NCI-H128 (cell line): ENCODE results near the gene DERA.
"Not testable (repeated sequence)": the region's sequence is repeated elsewhere in the genome, so short reads cannot be mapped to it uniquely, and the experiment has no call there.

Experiments
- DNase-seq: peaks from one replicate; lab custom pipeline; 2025; ENCODE audit not compliant: unreplicated experiment; lab: John Stamatoyannopoulos, UW

Gene DERA

DNA sequence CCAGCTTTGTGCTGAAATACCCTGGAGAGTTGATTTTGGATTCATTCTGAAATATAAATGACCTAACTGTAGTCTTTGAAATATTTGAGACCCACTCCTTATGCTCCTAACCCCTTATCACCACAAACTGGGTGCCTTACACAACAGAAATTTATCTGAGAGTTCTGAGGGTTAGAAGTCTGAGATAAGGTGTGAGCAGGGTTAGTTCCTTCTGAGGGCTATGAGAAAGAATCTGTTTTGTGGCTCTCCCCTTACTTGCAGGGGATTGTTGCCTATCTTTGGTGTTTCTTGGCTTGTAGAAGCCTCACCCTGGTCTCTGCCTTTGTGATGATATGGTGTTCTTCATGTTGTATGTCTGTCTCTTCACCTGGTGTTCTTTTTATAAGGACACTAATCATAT, 91.7 kb downstream of the DERA start:
- no peak for DNase-seq

DNA sequence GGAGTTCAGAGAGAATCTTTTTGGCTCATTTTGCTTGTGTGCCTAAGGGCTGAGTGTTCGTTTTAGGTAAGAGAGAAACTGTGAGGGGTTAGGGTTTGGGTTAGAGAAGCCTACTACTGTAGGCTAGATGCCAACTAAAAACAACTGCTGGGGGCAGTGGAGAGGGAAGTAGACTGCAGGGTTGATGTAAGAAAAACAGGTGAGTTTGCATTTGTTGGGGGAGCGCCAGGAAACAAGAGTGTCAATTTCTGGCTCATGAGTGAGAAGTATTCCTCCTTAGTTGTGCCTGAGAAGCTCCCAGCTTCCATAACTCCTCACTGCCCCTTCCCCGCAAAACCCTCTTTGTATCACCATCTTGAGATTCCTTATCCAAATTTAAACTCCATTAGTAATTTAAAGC, 92.3 kb downstream of the DERA start:
- no peak for DNase-seq

DNA sequence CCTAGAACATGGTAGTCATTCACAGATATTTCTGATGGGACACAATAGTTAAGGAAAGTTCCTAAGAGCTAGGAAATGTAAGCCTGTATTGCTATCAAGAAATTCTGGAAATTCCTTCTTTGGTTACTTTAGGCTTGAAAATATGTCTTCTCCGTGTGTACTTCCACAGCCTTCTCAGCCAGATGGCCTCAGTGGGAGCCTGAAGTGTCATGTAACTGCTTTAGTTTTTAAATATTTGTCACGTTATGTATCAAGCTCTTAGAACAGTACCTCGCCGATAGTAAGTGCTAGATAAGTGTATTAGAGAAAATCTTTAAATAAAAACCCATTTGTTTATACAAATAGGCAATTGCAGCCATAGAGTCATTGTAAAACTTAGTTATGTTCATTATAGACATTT, 95.6 kb downstream of the DERA start:
- DNase-seq, result no peak

DNA sequence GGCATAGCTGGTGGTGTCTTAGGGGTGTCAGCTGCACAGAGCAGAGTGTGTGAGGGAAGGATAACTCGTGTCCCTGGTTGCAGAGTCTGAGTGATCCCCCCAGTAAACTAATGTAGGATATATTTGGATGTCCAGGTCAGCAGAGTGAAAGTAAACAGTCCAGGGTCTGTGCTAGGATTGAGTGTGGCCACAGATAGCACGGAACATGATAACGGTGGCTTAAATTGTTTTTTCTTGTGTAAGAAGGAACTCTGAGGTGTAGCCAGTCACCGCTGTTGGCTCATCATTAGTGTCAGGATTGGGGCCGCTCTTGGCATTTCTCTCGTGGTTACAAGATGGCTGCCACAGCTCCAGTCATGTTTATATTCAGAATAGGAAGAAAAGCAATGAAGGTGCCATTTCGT, 97.3 kb downstream of the DERA start:
- DNase-seq, result no peak

DNA sequence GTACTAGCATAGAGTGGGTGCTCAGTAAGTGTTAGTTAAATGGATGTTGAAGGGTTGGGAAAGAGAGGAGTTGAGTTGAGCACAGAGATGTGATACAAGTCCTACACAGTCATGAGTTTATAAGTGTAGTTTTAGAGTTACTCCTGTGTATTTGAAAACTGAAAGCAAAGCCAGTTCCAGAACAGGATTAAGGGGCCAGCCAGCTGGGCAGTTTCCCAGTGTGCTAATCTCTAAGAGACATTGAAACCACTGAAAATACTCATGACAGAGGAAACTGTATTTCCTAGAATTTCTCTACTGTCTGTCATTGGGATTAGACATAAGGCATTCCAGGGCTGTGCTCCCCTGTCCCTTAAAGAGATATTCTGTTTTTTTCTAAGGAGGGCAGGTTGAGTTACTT, 101.0 kb downstream of the DERA start:
- no peak for DNase-seq

DNA sequence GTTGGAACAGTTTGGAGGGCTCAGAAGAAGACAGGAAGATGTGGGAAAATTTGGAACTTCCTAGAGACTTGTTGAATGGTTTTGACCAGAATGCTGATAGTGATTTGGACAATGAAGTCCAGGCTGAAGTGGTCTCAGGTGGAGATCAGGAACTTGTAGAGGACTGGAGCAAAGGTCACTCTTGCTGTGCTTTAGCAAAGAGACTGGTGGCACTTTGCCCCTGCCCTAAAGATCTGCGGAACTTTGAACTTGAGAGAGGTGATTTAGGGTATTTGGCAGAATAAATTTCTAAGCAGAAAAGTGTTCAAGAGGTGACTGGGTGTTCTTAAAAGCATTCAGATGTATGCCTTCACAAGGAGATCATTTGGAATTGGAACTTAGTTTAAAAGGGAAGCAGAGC, 102.6 kb downstream of the DERA start:
- not testable (repeated sequence) for DNase-seq

DNA sequence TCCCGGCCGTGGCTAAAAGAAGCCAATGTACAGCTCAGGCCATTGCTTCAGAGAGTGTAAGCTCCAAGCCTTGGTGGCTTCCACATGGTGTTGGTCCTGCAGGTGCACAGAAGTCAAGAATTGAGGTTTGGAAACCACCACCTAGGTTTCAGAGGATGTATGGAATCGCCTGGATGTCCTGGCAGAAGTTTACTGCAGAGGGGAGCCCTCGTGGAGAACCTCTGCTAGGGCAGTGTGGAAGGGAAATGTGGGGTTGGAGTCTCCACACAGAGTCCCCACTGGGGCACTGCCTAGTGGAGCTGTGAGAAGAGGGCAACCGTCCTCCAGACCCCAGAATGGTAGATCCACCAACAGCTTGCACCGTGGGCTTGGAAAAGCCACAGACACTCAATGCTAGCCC, 103.3 kb downstream of the DERA start:
- DNase-seq, result not testable (repeated sequence)

DNA sequence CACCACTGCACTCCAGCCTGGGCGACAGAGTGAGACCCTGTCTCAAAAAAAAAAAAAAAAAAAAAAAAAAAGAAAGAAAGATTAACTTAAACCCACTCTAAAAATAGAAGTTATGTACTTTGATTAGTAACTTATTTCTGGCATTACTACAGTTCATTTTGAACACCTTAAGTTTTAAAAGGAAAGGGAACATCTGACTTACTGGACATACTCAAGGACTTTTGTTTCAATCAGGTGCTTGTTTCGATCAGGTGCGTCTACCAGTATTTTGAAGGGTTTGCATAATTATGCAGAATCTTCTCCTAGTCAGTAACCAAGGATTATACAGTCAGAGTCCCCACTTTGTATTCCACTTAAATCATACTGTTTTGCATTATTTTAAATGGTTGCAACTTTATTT, 105.6 kb downstream of the DERA start:
- DNase-seq, result no peak

DNA sequence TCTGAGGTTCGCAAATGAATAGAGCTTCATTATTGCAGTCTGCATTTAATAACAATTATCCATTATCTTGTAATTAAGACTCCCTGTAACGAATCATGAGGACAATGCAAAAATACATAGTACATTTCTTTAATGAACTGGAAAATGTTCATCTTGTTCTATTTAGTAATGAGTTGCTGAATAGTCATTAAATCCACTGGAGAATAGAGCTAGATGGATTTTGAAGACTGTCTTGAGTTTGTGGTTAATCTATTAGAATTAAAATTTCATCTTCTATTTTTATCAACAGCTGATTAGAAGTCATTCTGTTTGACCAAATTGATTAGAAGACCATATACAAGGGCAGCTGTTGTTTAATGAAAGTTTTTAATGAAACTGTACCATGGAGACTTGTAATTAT, 107.2 kb downstream of the DERA start:
- no peak for DNase-seq

DNA sequence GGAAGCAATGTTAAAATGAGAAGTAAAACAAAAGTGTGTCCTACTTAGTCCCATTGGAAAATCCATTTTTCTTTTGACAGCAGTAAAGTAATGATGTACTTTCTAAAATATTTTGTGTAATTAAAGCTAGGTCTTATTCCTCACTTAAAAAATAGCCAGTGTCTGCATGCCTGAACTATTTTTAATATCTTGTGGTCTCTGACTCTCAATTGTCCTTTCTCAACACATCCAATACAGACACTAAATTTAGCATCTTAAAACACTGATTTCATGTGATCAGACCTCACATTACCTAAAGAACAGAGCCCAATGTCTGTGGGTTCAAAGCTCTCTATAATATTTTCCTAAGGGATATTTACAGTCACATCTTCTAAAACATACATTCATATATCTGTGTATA, 108.0 kb downstream of the DERA start:
- DNase-seq, result no peak

DNA sequence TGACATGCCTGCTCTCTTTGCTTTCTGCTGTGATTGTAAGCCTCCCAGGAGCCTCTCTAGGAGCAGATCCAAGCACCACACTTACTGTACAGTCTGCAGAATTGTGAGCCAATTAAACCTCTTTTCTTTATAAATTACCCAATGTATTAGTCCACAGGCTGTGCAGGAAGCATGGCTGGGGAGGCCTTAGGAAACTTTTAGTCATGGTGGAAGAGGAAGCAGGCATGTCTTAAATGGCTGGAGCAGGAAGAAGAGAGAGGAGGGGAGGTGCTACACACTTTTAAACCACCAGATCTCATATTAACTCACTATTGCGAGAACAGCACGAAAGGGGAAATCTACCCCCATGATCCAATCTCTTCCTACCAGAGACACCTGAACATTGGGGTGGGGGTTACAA, 108.9 kb downstream of the DERA start:
- no peak for DNase-seq

DNA sequence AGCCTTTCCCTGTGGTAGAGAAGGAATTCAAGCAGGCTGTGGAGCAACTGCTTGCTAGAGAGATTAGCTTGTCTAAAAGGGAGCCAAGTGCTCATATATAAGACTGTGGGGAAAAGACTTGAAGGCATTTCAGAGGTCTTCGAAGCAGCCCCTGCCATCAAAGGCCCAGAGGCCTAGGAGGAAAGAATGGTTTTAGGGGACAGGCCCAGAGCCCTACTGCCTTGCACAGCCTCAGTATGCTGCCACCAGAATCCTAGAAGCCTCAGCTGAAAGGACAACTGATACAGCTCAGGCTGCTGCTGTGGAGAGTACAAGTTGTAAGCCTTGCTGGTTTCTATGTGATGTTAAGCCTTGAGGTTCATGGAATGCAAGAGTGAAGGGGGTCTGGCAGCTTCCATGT, 109.9 kb downstream of the DERA start:
- DNase-seq, result no peak

DNA sequence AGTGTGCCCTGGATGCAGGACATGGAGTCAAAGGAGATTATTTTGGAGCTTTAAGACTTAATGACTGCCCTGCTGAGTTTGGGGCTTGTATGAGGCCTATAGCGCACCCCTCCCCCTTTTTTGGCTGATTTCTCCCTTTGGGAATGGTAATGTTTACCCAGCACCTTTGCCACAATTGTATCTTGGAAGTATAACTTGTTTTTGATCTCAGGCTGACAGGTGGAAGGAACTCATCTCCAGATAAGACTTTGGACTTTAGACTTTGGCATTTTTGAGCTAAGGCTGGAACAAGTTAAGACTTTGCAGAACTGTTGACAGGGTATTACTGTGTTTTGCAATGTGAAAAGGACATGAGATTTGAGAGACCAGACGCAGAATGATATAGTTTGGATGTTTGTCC, 110.5 kb downstream of the DERA start:
- no peak for DNase-seq

DNA sequence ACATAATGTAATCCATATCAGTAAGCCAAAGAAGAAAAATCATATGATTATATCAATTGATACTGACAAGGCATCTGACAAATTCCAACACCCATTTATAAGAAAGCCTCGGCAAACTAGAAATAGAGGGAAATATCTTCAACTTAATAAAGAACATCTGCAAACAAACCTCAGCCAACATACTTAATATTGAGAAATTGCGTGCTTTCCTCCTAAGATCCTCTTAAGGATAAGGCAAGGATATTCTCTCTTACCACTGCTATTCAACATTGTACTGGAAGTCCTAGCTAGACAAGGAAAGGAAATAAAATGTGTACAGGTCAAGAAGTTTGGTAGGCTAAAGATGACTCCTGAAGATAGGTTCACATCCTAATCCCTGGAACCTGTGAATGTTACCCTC, 115.9 kb downstream of the DERA start:
- no peak for DNase-seq

DNA sequence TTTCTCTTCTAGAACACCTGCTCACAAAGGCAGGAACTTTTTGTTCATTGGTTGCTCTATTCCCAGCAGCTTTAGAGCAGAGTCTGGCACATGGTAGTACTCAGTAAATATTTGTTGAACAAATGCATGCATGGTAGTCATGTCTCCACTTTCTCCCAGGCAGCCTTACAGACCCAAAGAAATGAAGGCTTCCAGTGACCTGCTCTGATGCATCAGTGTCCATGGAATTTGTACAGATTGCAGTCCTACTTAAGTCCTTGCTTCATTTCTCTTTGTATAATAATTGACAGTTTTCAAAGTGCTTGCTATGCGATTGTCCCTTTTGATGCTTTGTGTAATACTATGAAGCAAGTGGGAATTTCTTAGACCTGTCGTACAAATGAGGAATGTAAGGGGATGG, 119.6 kb downstream of the DERA start:
- DNase-seq, result no peak

DNA sequence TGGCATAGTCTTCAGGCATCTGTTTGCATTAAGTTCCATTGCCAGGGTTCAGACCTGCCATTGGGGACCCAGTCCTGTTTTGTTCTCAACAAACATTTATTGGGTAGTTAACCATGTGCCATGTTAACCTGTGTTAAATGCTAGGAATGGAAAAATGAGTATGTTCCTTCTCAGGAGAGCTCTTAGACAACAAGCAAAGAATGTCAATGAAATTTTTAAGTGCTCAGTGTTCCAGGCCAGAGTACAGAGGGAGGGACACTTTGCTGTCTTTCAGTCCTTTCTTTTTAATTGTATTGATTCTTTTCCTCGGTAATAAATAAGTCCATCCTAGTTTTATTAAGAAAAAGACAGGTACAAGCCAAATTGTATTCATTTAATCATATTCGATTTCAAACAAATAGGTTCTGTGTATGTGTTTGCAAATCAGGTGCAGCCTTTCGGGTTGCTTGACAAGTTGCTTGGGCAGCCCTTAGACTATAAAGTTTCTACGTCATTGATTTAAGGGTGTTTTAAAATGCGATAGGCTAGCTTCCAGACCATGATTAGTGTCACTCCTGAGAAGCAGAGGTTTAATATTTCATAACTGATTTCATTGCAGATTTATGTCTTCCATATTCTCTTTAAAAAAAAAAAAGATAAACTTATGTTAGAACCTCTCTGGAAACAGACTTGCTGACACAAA, 123.1 kb downstream of the DERA start:
- DNase-seq, result no peak

DNA sequence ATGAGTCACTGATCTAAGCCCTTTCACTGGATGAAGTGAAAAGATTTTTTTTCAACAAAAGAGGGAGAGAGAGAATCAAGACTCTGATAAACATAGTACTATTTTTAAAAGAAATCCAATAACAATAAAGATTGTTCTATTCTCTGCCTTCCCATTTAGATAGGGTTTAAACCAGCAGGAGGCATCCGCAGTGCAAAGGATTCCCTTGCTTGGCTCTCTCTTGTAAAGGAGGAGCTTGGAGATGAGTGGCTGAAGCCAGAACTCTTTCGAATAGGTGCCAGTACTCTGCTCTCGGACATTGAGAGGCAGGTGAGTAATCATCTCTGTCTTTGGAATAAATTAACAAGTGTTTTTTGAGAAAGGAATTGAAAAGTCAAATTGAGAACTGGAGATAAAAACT, 124.9 kb downstream of the DERA start:
- no peak for DNase-seq

DNA sequence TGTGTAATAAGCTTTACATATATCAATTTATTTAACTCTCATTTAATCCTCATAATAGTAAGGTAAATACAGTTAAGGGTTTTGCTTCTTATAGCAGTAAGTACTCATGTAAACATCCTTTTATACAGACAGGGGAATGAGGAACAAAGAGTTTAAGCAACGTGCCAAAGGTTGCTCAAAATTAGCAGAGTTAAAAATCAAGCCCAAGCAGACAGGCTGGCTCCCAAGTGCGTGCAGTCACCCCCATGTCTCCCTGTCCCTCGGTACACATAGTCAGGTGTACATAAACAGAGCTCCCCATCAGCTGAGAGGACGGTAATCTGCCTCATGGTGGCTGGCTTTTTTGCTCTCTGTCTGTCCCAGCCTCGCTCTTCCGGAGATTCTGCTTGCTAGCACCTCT, 126.4 kb downstream of the DERA start:
- DNase-seq, result no peak

DNA sequence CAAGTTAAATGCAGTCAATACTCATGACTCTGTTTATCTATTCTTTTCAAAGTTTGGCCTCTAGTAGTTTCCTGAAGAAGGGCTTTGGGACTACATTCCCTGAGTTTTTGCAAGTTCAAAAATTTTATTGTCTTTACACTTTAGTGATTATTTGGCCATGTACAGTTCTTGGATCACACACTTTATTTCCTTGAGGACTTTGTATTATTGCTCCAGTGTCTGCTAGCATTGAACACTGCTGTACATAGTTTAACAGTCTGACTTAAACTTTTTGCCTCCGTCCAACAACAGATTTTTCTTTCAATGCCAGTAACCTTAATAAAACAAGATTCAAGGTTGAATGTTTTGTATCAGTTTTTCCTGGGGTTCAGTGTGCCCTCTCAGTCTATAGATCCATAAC, 132.3 kb downstream of the DERA start:
- DNase-seq, result no peak

DNA sequence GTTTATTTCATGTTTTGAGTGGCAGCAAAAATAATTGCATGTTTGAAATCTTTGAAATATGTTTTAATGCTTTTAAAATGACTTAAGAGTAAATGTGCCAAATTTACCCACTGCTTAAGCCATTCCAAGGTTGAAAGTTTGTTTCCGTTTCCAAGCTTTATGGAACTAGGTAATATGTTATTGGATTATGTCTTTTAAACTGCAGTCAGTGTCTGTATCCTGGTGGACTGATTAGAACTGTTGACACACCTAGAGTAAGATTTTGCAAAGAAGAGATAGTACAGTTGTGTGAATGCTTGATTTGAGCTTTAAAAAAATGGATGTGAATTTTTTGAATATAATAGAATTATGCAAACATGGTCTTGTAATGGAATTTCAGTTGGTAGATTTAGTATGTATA, 135.1 kb downstream of the DERA start:
- DNase-seq, result no peak

DNA sequence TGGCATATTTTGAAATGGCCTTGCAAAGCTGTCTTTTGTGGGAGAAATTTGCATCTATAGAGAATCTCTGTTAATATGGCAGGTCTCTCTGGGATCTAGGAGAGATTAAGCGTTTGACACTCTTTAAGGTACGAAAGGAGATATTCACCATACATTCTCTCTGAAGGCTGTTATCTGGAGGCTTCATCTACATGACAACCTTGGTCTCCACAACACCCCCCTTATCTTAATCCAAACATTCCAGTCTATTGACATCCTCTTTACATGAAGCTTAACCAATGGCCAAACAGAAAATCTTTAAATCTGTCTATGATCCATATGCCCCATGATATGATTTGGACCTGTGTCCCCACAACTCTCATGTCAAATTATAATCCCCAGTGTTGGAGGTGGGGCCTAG, 137.4 kb downstream of the DERA start:
- no peak for DNase-seq

DNA sequence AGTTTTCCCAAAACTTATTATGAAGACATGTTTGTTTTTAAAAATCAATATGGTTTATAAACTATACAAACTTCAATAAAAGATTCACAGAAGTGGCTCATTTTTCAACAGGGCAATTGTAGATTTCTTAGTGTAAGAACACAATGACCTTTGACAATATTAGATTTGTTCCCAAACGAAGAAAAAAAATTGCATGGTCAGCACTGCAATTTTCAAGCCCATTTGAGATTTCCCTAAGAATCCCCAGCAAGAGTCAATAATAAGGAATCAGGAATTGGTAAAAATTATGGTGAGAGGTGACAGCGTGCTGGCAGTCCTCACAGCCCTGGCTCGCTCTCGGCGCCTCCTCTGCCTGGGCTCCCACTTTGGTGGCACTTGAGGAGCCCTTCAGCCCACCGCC, 145.8 kb downstream of the DERA start:
- DNase-seq, result no peak

DNA sequence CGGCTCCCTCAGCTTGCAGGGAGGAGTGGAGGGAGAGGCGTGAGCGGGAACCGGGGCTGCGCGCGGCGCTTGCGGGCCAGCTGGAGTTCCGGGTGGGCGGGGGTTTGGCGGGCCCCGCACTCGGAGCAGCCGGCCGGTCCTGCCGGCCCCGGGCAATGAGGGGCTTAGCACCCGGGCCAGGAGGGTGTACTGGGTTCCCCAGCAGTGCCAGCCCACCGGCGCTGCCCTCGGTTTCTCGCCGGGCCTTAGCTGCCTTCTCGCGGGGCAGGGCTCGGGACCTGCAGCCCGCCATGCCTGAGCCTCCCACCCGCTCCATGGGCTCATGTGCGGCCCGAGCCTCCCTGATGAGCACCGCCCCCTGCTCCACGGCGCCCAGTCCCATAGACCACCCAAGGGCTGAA, 146.2 kb downstream of the DERA start:
- not testable (repeated sequence) for DNase-seq

DNA sequence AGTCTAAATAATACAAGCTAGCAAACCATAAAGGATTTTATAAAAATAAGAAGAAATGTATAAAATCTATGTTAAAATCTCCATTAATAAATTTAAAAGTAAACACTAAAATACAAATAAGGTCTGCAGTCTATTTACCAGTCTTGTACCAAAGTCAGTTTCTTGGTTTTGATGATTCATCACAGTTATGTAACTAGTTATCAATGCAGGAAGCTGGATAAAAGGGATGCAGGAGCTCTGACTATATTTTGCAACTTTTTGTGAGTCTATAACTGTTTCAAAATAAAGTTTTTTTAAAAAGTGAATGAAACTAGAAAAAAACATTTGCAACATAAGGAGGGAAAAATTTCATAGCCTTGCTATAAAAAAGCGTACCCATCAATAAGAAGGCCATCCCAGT, 151.5 kb downstream of the DERA start:
- no peak for DNase-seq
